Coronary artery (tissue), 2 donors: ENCODE results near the gene KIAA2012.

Source experiments
- DNase-seq: peaks from one replicate; pipeline ENCODE4 v3.0.0-alpha.2; 2017; ENCODE audit warnings: low spot score
- H3K27ac ChIP-seq, 2 donors: fragments of 200-600 bp; sonication (generic); one replicate each; pipeline ENCODE4 v1.5.1; 2016 to 2019
- H3K4me3 ChIP-seq: fragments of 200-600 bp; sonication (generic); 2 replicates; pipeline ENCODE4 v1.5.1; 2016; ENCODE audit warnings: mild to moderate bottlenecking, moderate library complexity
- CTCF ChIP-seq: fragments of 200-600 bp; sonication (generic); IDR thresholded peaks from one replicate; pipeline ENCODE4 v1.5.1; 2019; ENCODE audit warnings: antibody characterized with exemption

KIAA2012 gene

DNA sequence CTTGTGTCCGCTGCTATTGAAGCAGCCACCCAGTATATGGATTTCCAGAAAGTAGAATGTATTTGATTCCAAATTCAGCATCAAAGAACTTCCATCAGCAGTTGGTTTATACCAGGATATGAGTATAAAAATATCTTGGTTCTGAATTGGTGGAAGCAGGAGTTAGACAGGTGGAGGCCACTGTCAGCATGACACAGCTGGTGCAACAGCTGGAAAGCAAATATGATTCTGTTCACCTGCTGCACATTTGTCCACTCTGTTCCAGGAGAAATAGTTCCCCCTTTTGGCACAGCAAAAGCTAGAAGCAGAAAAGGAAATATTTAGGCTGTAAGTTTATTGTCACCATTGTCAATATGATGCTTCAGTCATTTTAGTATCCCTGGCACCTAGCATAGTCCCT, 41.2 kb downstream of the KIAA2012 start:
- DNase-seq: no peak
- TF ChIP-seq CTCF: no peak
- H3K4me3 ChIP-seq: no peak overlapping the region
- no peak overlapping the region for H3K27ac ChIP-seq

DNA sequence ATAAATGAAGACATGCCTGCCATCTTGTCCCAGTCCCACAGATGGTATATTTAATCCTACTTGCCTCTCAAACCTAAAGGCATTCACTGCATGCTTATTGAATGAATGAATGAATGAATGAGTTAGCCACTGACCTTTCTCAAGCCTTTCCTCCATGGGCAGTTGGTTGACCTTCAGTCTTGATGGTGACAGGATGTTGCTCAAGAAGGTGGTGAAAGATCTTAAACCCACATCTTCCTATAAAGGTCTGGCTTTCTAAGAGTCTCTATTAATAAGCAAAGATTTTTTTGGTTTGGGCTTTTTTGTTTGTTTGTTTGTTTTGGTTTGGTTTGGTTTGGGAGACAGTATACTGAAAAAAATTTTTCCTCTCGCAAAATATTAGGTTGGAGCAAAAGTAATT, 41.7 kb downstream of the KIAA2012 start:
- no peak for TF ChIP-seq CTCF
- Histone ChIP-seq H3K27ac (no peak overlapping the region), H3K4me3 (no peak overlapping the region)
- DNase-seq: no peak

DNA sequence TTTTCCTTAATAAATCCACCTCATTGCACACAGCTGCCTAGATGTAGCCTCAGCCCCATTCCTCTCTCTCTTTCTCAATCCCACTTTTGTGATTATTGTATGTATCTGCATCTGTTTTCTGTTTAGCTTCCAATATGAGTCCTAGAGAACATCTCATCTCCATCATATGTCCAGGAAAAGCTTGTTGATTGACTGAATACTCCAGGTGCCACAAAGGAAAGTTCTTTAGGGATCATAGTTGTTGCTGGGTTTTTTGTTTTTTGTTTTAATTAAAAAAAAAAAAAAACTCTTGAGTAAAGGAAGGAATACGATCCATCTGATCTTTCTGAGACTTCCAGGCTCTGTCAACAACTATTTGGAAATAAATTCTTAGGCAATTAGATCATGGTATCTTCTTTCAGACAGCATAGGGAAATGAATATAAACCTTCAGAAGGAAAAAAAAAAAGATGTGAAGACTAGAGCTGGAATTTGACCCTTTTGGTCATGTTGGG, 42.5 kb downstream of the KIAA2012 start:
- H3K27ac ChIP-seq: no peak overlapping the region
- DNase-seq: no peak
- no peak overlapping the region for H3K4me3 ChIP-seq
- TF ChIP-seq CTCF: no peak

DNA sequence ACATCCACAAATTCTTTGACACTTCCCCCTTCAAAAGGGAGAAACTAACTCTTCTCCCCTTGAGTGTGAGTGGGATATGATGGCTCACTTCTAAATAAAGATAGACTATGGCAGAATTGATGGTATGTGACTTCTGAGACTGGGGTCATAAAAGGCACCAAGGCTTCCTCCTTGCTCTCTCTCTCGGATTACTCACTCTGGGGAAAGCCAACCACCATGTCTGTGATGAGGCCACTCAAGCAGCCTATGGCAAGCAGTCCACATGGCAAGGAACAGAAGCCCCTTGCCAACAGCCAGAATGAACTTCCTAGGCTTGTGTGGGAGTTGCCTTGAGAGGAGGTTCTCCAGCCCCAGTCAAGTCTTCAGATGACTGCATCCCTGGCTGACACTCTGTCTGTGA, 43.6 kb downstream of the KIAA2012 start:
- H3K27ac ChIP-seq: no peak overlapping the region
- TF ChIP-seq CTCF: no peak
- DNase-seq: no peak
- H3K4me3 ChIP-seq: no peak overlapping the region

- TF ChIP-seq CTCF: no peak
- no peak for DNase-seq
Observed at GRCh38 chr2:202118168-202118567, 45.1 kb downstream of the KIAA2012 start.

DNA sequence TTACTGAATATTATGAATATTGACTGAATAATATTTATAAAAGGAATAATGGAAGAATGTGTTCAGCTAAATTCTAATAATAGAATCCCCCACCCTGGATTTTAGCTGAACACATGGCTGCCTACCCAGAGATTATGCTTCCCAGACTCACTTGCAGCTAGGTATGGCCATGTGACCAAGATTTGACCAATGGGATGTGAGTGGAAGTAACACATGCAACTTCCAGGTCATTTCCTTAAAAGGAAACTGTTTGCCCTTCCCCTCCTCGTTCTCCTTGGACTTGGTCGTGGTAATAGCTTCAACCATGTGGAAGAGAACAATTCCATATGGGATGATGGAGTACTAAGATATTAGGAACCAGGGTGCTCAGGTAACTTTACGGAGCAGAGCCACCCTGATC, 47.8 kb downstream of the KIAA2012 start:
- no peak for DNase-seq
- Histone ChIP-seq H3K4me3 (no peak overlapping the region), H3K27ac (no peak overlapping the region)
- TF ChIP-seq CTCF: no peak

More at GRCh38 chr2:202118168-202118567, 45.1 kb downstream of the KIAA2012 start:
- H3K4me3 ChIP-seq: no peak overlapping the region
- no peak overlapping the region for H3K27ac ChIP-seq

DNA sequence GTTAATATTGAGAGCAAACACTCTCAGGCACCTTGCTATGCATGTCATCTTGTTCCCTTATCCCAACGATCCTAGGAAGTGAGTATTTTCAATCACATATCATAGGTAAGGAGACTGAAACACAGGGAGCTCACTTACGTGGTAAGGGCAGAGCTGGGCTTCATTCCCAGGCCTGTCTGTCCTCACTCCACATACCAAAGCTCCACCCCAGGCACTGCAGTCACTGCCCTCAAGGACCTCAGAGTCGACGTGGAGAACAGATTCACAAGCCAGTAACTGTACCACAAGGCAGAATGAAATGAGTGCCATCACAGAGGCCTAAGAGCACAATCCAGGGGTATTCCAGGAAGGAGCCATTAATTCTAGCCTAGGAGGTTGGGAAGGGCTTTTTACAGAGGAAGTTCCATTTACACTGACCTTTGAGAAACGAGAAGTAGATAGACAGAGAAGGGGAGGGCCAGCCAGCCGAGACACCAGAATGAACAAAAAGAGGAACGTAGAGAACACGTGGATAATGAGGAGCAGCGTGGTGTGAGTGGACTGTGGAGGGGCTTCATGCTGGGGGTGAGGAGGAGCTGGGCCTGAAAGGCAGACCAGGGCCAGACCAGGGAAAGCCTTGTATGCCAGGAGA, 48.6 kb downstream of the KIAA2012 start:
- DNase-seq: no peak
- Histone ChIP-seq H3K4me3 (no peak overlapping the region), H3K27ac (no peak overlapping the region)
- no peak for TF ChIP-seq CTCF
